ENCODE results near the gene FKBP14. TPM values are rescaled to one million over a fixed set of nuclear protein-coding genes. Genes with fewer than 3 reads are reported as not detected.

The FKBP14 gene
- total and polyA plus RNA-seq, 2 experiments from 2014 or later, result 11.8 to 12.9 TPM

DNA sequence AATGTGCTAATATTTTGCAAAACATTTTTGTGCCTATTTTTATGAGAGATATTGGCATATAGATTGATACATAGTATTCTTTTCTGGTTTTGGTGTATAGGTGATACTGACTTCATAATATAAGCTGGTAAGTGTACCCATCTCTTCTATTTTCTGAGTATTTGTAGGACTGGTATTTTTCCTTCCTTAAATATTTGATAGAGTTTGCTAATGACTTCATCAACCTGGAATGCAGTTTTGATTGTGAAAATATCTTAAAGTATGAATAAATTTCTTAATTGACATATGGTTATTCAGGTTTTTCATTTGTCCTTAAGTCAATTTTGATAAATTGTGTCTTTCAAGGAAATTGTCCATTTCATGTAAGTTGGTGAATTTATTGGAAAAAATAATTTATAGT lies 30.9 kb downstream of the FKBP14 start:
- H3K4me3 Mint-ChIP-seq, result no peak overlapping the region
- H3K4me1 Mint-ChIP-seq, result peaks cover 5% of the 10 kb centered on the region
- DNase-seq (ENCODE audit: low spot score) (no peak), ATAC-seq (no peak)
- Histone ChIP-seq H3F3A (replicated peaks; ENCODE audit: low read depth) (0 out of 2 replicates have a peak, but pooled peaks cover 4% of the 10 kb centered on the region), H3K4me2 (no peak overlapping the region), H3K27ac (ENCODE audit: low read depth) (no peak overlapping the region), H3K4me3 (no peak overlapping the region), H3K9me2 (ENCODE audit: insufficient read depth) (no peaks in the 10 kb centered on the region), H4K20me1 (replicated peaks; ENCODE audit: insufficient read depth) (no peaks in the 10 kb centered on the region), H3K36me3 (ENCODE audit: insufficient read depth) (no peaks in the 10 kb centered on the region; the same call in 1 of the 2 replicates), H2AFZ (no peak overlapping the region), H3K4me1 (ENCODE audit: insufficient read depth) (no peaks in the 10 kb centered on the region; the same call in 1 of the 2 replicates), H3K79me2 (replicated peaks; ENCODE audit: insufficient read depth) (no peaks in the 10 kb centered on the region), H3K27me3 (ENCODE audit: insufficient read depth) (peaks cover 10% of the 10 kb centered on the region; the same call in 1 of the 2 replicates)
- no peak overlapping the region for H3K27ac Mint-ChIP-seq
- H3K36me3 Mint-ChIP-seq (ENCODE audit: low read depth), result peaks cover 8% of the 10 kb centered on the region; the same call in 2 of the 3 replicates
- peaks cover 43% of the 10 kb centered on the region for H3K9me3 Mint-ChIP-seq
- TF ChIP-seq STAT1 (IDR thresholded peaks at IDR 0.05; ENCODE audit: unreplicated experiment) (no peak), POLR2AphosphoS5 (IDR thresholded peaks at IDR 0.05; ENCODE audit: low read depth) (no peak), ZNF331 (CRISPR knock-in tag; IDR thresholded peaks at IDR 0.05; ENCODE audit: low read depth) (no peak), JUNB (IDR thresholded peaks at IDR 0.05; ENCODE audit: unreplicated experiment) (no peak), NANOG (IDR thresholded peaks at IDR 0.05; ENCODE audit: borderline replicate concordance) (no peak), ETS1 (IDR thresholded peaks at IDR 0.05) (no peak), ZNF114 (CRISPR knock-in tag; IDR thresholded peaks at IDR 0.05) (no peak), EZH2phosphoT487 (IDR thresholded peaks at IDR 0.05; ENCODE audit: unreplicated experiment) (no peak), CREB1 (CRISPR knock-in tag; IDR thresholded peaks at IDR 0.05; ENCODE audit: low read depth) (no peak), EZH2 (IDR thresholded peaks at IDR 0.05; ENCODE audit: low read depth, unreplicated experiment) (no peak)
- TF ChIP-seq, protein P1, sequence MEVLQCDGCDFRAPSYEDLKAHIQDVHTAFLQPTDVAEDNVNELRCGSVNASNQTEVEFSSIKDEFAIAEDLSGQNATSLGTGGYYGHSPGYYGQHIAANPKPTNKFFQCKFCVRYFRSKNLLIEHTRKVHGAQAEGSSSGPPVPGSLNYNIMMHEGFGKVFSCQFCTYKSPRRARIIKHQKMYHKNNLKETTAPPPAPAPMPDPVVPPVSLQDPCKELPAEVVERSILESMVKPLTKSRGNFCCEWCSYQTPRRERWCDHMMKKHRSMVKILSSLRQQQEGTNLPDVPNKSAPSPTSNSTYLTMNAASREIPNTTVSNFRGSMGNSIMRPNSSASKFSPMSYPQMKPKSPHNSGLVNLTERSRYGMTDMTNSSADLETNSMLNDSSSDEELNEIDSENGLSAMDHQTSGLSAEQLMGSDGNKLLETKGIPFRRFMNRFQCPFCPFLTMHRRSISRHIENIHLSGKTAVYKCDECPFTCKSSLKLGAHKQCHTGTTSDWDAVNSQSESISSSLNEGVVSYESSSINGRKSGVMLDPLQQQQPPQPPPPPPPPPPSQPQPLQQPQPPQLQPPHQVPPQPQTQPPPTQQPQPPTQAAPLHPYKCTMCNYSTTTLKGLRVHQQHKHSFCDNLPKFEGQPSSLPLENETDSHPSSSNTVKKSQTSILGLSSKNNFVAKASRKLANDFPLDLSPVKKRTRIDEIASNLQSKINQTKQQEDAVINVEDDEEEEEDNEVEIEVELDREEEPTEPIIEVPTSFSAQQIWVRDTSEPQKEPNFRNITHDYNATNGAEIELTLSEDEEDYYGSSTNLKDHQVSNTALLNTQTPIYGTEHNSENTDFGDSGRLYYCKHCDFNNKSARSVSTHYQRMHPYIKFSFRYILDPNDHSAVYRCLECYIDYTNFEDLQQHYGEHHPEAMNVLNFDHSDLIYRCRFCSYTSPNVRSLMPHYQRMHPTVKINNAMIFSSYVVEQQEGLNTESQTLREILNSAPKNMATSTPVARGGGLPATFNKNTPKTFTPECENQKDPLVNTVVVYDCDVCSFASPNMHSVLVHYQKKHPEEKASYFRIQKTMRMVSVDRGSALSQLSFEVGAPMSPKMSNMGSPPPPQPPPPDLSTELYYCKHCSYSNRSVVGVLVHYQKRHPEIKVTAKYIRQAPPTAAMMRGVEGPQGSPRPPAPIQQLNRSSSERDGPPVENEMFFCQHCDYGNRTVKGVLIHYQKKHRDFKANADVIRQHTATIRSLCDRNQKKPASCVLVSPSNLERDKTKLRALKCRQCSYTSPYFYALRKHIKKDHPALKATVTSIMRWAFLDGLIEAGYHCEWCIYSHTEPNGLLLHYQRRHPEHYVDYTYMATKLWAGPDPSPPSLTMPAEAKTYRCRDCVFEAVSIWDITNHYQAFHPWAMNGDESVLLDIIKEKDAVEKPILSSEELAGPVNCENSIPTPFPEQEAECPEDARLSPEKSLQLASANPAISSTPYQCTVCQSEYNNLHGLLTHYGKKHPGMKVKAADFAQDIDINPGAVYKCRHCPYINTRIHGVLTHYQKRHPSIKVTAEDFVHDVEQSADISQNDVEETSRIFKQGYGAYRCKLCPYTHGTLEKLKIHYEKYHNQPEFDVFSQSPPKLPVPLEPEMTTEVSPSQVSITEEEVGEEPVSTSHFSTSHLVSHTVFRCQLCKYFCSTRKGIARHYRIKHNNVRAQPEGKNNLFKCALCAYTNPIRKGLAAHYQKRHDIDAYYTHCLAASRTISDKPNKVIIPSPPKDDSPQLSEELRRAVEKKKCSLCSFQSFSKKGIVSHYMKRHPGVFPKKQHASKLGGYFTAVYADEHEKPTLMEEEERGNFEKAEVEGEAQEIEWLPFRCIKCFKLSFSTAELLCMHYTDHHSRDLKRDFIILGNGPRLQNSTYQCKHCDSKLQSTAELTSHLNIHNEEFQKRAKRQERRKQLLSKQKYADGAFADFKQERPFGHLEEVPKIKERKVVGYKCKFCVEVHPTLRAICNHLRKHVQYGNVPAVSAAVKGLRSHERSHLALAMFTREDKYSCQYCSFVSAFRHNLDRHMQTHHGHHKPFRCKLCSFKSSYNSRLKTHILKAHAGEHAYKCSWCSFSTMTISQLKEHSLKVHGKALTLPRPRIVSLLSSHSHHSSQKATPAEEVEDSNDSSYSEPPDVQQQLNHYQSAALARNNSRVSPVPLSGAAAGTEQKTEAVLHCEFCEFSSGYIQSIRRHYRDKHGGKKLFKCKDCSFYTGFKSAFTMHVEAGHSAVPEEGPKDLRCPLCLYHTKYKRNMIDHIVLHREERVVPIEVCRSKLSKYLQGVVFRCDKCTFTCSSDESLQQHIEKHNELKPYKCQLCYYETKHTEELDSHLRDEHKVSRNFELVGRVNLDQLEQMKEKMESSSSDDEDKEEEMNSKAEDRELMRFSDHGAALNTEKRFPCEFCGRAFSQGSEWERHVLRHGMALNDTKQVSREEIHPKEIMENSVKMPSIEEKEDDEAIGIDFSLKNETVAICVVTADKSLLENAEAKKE (CRISPR knock-in tag; IDR thresholded peaks at IDR 0.05), result no peak
- TF ChIP-seq, protein P2, sequence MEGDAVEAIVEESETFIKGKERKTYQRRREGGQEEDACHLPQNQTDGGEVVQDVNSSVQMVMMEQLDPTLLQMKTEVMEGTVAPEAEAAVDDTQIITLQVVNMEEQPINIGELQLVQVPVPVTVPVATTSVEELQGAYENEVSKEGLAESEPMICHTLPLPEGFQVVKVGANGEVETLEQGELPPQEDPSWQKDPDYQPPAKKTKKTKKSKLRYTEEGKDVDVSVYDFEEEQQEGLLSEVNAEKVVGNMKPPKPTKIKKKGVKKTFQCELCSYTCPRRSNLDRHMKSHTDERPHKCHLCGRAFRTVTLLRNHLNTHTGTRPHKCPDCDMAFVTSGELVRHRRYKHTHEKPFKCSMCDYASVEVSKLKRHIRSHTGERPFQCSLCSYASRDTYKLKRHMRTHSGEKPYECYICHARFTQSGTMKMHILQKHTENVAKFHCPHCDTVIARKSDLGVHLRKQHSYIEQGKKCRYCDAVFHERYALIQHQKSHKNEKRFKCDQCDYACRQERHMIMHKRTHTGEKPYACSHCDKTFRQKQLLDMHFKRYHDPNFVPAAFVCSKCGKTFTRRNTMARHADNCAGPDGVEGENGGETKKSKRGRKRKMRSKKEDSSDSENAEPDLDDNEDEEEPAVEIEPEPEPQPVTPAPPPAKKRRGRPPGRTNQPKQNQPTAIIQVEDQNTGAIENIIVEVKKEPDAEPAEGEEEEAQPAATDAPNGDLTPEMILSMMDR (conservative IDR thresholded peaks at IDR 0.05; ENCODE audit: low read depth in 2 of 2), result no peak
- TF ChIP-seq, protein P3, sequence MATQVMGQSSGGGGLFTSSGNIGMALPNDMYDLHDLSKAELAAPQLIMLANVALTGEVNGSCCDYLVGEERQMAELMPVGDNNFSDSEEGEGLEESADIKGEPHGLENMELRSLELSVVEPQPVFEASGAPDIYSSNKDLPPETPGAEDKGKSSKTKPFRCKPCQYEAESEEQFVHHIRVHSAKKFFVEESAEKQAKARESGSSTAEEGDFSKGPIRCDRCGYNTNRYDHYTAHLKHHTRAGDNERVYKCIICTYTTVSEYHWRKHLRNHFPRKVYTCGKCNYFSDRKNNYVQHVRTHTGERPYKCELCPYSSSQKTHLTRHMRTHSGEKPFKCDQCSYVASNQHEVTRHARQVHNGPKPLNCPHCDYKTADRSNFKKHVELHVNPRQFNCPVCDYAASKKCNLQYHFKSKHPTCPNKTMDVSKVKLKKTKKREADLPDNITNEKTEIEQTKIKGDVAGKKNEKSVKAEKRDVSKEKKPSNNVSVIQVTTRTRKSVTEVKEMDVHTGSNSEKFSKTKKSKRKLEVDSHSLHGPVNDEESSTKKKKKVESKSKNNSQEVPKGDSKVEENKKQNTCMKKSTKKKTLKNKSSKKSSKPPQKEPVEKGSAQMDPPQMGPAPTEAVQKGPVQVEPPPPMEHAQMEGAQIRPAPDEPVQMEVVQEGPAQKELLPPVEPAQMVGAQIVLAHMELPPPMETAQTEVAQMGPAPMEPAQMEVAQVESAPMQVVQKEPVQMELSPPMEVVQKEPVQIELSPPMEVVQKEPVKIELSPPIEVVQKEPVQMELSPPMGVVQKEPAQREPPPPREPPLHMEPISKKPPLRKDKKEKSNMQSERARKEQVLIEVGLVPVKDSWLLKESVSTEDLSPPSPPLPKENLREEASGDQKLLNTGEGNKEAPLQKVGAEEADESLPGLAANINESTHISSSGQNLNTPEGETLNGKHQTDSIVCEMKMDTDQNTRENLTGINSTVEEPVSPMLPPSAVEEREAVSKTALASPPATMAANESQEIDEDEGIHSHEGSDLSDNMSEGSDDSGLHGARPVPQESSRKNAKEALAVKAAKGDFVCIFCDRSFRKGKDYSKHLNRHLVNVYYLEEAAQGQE (IDR thresholded peaks at IDR 0.05; ENCODE audit: unreplicated experiment), result no peak
- H3K27me3 Mint-ChIP-seq (ENCODE audit: insufficient read depth, low read depth, poor library complexity), result no peaks in the 10 kb centered on the region
